BLaER1 (cell line): ENCODE data around the gene AOC1.
A peak's percentile ranks its signal among the peaks of the same experiment; 100 is the strongest.
"Not testable (repeated sequence)": the region's sequence is repeated elsewhere in the genome, so short reads cannot be mapped to it uniquely, and the experiment has no call there.

Source experiments
- H3K27ac ChIP-seq: shearing (Covaris generic); formaldehyde crosslinking; 2 replicates; pipeline ENCODE4 v1.8.1; 2022
- H3K27me3 ChIP-seq: shearing (Covaris generic); formaldehyde crosslinking; 2 replicates; pipeline ENCODE4 v1.8.1; 2022
- H3K36me3 ChIP-seq: shearing (Covaris generic); formaldehyde crosslinking; 2 replicates; pipeline ENCODE4 v1.8.1; 2022
- H3K4me1 ChIP-seq: shearing (Covaris generic); formaldehyde crosslinking; 2 replicates; pipeline ENCODE4 v1.8.1; 2022
- H3K4me2 ChIP-seq: shearing (Covaris generic); formaldehyde crosslinking; 2 replicates; pipeline ENCODE4 v1.8.1; 2022
- H3K4me3 ChIP-seq: shearing (Covaris generic); formaldehyde crosslinking; 2 replicates; pipeline ENCODE4 v1.8.1; 2022
- H3K9ac ChIP-seq: shearing (Covaris generic); formaldehyde crosslinking; 2 replicates; pipeline ENCODE4 v1.8.1; 2022
- H3K9me3 ChIP-seq: shearing (Covaris generic); formaldehyde crosslinking; 2 replicates; pipeline ENCODE4 v1.8.1; 2022
- H4K20me1 ChIP-seq: shearing (Covaris generic); formaldehyde crosslinking; 2 replicates; pipeline ENCODE4 v1.8.1; 2022
- Cebpa-rat ChIP-seq: shearing (Covaris generic); IDR thresholded peaks from 2 replicates; pipeline ENCODE4 v1.8.1; 2022

The AOC1 gene, protein sequence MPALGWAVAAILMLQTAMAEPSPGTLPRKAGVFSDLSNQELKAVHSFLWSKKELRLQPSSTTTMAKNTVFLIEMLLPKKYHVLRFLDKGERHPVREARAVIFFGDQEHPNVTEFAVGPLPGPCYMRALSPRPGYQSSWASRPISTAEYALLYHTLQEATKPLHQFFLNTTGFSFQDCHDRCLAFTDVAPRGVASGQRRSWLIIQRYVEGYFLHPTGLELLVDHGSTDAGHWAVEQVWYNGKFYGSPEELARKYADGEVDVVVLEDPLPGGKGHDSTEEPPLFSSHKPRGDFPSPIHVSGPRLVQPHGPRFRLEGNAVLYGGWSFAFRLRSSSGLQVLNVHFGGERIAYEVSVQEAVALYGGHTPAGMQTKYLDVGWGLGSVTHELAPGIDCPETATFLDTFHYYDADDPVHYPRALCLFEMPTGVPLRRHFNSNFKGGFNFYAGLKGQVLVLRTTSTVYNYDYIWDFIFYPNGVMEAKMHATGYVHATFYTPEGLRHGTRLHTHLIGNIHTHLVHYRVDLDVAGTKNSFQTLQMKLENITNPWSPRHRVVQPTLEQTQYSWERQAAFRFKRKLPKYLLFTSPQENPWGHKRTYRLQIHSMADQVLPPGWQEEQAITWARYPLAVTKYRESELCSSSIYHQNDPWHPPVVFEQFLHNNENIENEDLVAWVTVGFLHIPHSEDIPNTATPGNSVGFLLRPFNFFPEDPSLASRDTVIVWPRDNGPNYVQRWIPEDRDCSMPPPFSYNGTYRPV

DNA sequence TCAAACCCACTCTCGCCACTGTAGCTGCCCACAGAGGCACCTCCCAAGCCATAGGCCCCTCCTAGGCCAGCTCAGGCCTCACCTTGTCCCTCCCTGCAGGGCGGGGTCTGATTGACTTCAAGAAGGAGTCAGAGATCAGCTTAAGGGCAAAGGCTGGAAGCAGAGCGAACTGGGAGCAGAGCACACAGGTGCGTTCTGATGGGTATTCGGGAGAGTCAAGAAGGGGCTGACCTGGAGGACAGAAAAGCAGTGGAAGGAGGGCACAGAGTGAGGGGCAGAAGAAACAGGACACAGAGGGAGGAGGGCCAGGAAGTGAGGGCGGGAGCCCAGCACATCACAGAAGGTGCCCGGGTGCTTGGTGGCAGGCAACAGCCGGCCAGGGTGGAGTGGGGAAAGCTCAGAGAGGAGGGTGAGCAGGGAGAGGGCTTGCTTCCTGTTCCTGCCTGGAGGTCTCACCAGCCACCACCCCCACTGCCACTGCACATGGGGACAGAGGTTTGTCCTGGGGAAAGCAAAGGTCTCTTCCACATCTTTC, at the start of gene AOC1:
Gene AOC1, plus strand, starts transcription at position 147 of the 535 bp plus-strand sequence. CDS start 3,954 bp downstream, outside the sequence.
- peak within 1 kb of the TSS; percentile 17 for H3K4me2 ChIP-seq

DNA sequence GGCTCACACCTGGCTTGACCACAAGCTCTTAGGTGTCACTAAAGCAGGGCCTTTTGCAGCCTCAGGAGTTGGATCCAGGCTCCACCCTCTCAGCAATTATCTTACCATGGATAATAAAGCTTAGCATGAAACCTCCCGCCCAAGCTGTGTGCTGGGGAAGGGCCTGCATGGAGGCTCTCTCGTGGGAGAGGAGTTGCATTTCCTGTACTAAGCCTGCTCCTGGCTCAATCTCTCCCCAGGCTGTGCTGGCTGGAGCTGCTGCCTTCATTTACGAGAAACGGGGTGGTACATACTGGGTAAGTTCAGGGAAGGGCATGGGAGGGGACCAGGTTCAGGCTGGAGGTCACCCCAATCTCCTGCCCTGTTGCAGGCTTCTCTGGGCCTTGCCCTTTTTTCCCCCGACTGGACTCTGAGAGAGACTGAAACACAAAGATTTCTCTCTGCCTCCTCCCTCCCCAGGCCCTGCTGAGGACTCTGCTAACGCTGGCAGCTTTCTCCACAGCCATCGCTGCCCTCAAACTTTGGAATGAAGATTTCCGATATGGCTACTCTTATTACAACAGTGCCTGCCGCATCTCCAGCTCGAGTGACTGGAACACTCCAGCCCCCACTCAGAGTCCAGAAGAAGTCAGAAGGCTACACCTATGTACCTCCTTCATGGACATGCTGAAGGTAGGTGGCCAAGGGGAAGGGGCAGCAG, 49.0 kb upstream of the AOC1 start:
- Histone ChIP-seq H3K9me3 (peaks cover 33% of the 10 kb centered on the region), H3K4me1 (no peaks in the 10 kb centered on the region), H3K27ac (no peak overlapping the region), H3K4me2 (no peak overlapping the region), H4K20me1 (no peaks in the 10 kb centered on the region), H3K4me3 (no peak overlapping the region), H3K27me3 (no peaks in the 10 kb centered on the region), H3K9ac (no peak overlapping the region), H3K36me3 (no peaks in the 10 kb centered on the region)
- no peak for TF ChIP-seq Cebpa-rat

More for the DNA sequence above, at the start of gene AOC1:
- Histone ChIP-seq H4K20me1 (no peaks in the 10 kb centered on the region), H3K4me1 (peaks cover 7% of the 10 kb centered on the region; the same call in 1 of the 2 replicates), H3K36me3 (no peaks in the 10 kb centered on the region), H3K9ac (0 out of 2 replicates have a peak within 1 kb of the TSS, but pooled peaks have one; percentile 19), H3K27ac (no peak within 1 kb of the TSS), H3K9me3 (no peaks in the 10 kb centered on the region), H3K4me3 (no peak within 1 kb of the TSS), H3K27me3 (no peaks in the 10 kb centered on the region)
- no peak for TF ChIP-seq Cebpa-rat

DNA sequence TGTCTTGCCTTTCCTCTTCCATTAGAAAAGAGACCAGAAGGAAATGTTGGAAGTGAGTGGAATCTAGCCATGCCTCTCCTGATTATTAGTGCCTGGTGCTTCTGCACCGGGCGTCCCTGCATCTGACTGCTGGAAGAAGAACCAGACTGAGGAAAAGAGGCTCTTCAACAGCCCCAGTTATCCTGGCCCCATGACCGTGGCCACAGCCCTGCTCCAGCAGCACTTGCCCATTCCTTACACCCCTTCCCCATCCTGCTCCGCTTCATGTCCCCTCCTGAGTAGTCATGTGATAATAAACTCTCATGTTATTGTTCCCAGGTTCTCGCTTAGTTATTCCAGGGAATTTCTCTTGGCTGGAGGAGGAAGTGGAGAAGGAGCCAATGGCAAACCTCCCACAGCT, 47.5 kb upstream of the AOC1 start:
- no peak overlapping the region for H3K27ac ChIP-seq
- H3K4me3 ChIP-seq: no peak overlapping the region
- H3K27me3 ChIP-seq: no peaks in the 10 kb centered on the region
- H3K9me3 ChIP-seq: peaks cover 33% of the 10 kb centered on the region
- no peaks in the 10 kb centered on the region for H3K4me1 ChIP-seq
- no peak for TF ChIP-seq Cebpa-rat
- H3K4me2 ChIP-seq: no peak overlapping the region
- no peak overlapping the region for H3K9ac ChIP-seq
- no peaks in the 10 kb centered on the region for H4K20me1 ChIP-seq
- no peaks in the 10 kb centered on the region for H3K36me3 ChIP-seq

DNA sequence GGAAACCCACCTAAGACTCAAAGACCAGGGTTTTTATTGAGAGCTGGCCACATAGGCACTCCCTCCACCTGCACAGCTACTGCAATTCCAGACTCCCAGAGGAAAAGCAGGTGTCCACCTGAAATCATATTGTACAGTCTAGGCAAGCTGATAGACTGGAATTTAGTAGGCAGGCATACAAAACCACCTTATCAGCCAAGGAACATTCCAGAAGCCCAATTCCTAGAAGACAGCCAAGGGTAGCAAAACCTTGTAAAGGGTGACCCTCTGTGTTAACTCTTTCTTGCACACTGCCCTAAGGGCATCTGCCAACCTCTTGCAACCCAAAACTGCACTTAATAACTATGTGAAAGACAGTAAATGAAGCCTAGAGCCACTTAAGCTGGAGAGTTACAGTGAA, 46.5 kb upstream of the AOC1 start:
- Histone ChIP-seq H3K27ac (no peak overlapping the region), H3K9me3 (peaks cover 31% of the 10 kb centered on the region), H3K4me1 (no peaks in the 10 kb centered on the region), H3K4me2 (no peak overlapping the region), H3K4me3 (no peak overlapping the region), H3K36me3 (no peaks in the 10 kb centered on the region), H3K27me3 (no peaks in the 10 kb centered on the region), H3K9ac (no peak overlapping the region), H4K20me1 (no peaks in the 10 kb centered on the region)
- no peak for TF ChIP-seq Cebpa-rat

DNA sequence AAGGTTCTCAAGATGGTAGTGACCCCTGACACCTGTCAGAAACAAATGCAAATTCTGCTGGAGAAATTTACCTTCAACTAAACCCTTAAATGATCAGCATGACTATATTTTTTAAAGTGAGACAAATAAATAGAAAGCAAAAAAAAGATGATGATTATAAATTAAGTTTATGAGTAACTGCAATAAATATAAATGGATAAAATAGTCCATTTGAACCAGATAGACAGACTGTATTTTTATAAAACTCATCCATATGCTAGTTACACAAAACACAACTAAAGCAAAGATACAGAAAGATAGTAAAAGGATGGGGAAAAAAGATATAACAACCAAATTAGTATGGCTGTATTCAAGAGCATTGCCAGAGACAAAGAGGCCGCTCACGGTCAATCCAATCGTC, 45.9 kb upstream of the AOC1 start:
- no peak for TF ChIP-seq Cebpa-rat

DNA sequence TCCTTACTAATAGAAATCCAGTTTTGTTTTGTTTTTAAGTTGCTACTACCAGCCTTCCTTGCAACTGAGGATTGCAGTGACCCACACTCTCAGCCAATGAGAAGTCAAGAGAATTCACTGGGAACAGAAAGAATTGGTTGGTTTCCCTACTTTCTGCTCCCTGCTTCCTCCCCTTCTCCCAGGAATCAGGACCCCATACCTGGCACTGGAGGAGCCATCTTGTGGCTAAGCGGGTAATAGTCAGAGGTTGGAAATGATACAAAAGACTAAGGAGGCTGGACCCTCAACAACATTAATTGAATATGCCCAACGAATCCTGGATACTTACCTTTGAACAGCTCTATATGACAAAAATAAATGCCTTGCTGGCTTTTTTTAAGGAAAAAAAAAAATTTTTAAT, 45.5 kb upstream of the AOC1 start:
- Histone ChIP-seq H3K9ac (no peak overlapping the region), H4K20me1 (no peaks in the 10 kb centered on the region), H3K9me3 (peaks cover 28% of the 10 kb centered on the region), H3K4me3 (no peak overlapping the region), H3K4me2 (no peak overlapping the region), H3K27ac (no peak overlapping the region), H3K27me3 (no peaks in the 10 kb centered on the region), H3K36me3 (no peaks in the 10 kb centered on the region), H3K4me1 (no peaks in the 10 kb centered on the region)
- no peak for TF ChIP-seq Cebpa-rat

More for the DNA sequence above, 45.9 kb upstream of the AOC1 start:
- Histone ChIP-seq H4K20me1 (no peaks in the 10 kb centered on the region), H3K4me3 (no peak overlapping the region), H3K9me3 (peaks cover 28% of the 10 kb centered on the region), H3K9ac (no peak overlapping the region), H3K27me3 (no peaks in the 10 kb centered on the region), H3K4me1 (no peaks in the 10 kb centered on the region), H3K27ac (no peak overlapping the region), H3K36me3 (no peaks in the 10 kb centered on the region), H3K4me2 (no peak overlapping the region)

DNA sequence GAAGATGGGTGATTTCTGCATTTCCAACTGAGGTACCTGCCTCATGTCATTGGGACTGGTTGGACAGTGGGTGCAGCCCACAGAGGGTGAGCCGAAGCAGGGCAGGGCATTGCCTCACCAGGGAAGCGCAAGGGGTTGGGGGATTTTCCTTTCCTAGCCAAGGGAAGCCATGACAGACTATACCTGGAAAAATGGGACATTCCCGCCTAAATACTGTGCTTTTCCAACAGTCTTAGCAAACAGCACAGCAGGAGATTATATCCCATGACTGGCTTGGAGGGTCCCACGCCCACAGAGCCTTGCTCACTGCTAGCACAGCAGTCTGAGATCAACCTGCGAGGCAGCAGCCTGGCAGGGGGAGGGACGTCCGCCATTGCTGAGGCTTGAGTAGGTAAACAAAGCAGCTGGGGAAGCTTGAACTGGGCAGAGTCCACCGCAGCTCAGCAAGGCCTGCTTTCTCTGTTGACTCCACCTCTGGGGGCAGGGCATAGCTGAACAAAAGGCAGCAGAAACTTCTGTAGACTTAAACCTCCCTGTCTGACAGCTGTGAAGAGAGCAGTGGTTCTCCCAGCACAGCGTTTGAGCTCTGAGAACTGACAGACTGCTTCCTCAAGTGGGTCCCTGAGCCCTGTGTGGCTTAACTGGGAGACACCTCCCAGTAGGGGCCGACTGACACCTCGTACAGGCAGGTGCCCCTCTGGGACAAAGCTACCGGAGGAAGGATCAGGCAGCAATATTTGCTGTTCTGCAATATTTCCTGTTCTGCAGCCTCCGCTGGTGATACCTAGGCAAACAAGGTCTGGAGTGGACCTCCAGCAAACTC, 44.5 kb upstream of the AOC1 start:
- H3K4me2 ChIP-seq, H3K36me3 ChIP-seq, H4K20me1 ChIP-seq, H3K4me3 ChIP-seq, H3K27ac ChIP-seq, H3K9ac ChIP-seq, H3K27me3 ChIP-seq, H3K4me1 ChIP-seq: not testable (repeated sequence)
- peaks cover 28% of the 10 kb centered on the region for H3K9me3 ChIP-seq

DNA sequence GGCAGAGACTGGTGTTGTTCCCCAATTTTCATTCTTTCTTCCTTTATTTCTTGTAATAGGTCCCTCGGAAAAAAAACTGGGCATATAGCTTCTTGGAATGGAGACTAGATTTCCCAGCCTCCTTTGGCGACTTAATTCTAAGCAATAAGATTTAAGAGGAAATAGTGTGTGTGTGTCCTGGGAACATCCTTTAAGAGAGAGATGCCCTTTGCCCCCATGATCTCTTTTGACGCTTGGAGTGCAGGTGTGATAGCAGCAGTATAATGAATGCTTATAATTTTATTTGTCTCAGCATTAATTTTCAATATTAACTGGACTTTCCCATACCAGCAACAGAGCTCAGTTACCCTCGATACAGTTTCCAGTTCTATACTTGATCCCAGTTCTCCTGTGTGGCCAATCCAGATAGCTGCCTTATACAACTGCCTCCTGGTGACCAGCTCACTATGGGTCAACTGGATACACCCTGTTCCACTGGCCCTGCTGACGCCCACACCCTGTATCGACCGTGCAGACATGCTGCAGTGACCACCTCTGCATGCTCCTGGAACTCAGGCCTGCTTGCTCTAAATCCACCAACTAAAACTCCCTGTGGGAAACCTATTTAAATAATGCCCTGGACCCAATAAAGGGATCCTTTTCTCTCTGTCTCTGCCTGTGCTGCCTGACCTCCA, 37.9 kb upstream of the AOC1 start:
- H3K36me3 ChIP-seq: no peaks in the 10 kb centered on the region
- no peaks in the 10 kb centered on the region for H3K4me1 ChIP-seq
- no peak for TF ChIP-seq Cebpa-rat
- H3K9me3 ChIP-seq: peaks cover 21% of the 10 kb centered on the region
- H4K20me1 ChIP-seq: no peaks in the 10 kb centered on the region
- no peak overlapping the region for H3K27ac ChIP-seq
- H3K4me3 ChIP-seq: no peak overlapping the region
- H3K4me2 ChIP-seq: no peak overlapping the region
- H3K9ac ChIP-seq: no peak overlapping the region
- H3K27me3 ChIP-seq: no peaks in the 10 kb centered on the region

DNA sequence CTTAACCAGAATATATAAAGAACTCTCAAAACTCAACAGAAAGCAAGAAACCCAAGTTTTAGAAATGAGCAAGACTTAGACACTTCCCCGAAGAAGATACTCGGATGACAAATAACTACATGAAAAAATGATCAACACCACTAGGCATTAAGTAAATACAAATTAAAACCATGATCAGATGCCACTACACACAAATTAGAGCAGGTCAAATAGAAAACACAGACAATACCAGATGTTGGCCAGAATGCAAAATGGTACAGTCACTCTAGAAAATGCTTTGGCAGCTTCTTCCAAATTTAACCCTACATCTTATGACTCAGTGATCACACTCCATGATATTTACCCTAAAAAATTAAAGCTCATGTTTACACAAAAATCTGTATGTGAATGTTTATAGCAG, 33.3 kb upstream of the AOC1 start:
- Histone ChIP-seq H3K4me3 (no peak overlapping the region), H3K9ac (no peak overlapping the region), H3K4me1 (no peaks in the 10 kb centered on the region), H3K4me2 (no peak overlapping the region), H3K27me3 (no peaks in the 10 kb centered on the region), H3K27ac (no peak overlapping the region), H3K9me3 (peaks cover 21% of the 10 kb centered on the region), H4K20me1 (no peaks in the 10 kb centered on the region), H3K36me3 (no peaks in the 10 kb centered on the region)
- no peak for TF ChIP-seq Cebpa-rat
